Keratinocyte (primary cell): ENCODE results near the gene PCAT6.

Experiments
- CTCF ChIP-seq, 3 experiments: IDR thresholded peaks in 1 of 3; conservative IDR thresholded peaks in 1 of 3; optimal IDR thresholded peaks in 1 of 3; 2 replicates in 2 of 3; 3 replicates in 1 of 3; pipeline versions ENCODE3 to v1.5.1; 2011; ENCODE audit warnings: low read length in 3 of 3, mild to moderate bottlenecking in 3 of 3, moderate library complexity in 2 of 3, control low read depth in 1 of 3, inconsistent platforms in 1 of 3; ENCODE audit not compliant: insufficient read depth in 2 of 3; ENCODE audit errors: extremely low read depth in 1 of 3
- EZH2 ChIP-seq: IDR thresholded peaks from one replicate; pipeline ENCODE4 v1.6.1; 2012; ENCODE audit warnings: inconsistent platforms, mild to moderate bottlenecking, low read length, moderate library complexity

- no peak for TF ChIP-seq CTCF (optimal IDR thresholded peaks at IDR 0.05 in 1 of 3, IDR thresholded peaks at IDR 0.05 in 1 of 3, conservative IDR thresholded peaks at IDR 0.05 in 1 of 3; ENCODE audit: extremely low read depth in 1 of 3, insufficient read depth in 2 of 3, low read length in 3 of 3)
- TF ChIP-seq EZH2, result no peak
Observed at GRCh38 chr1:202836623-202837403, 26.1 kb downstream of the PCAT6 start.
